Activated CD8-positive, alpha-beta memory T cell treated with anti-CD3 and anti-CD28 coated beads for 24 hours (primary cell): ENCODE data around the gene DOCK9.

Experiments used
- DNase-seq: peaks from one replicate; pipeline ENCODE4 v3.0.0-alpha.2; 2020

Gene DOCK9

DNA sequence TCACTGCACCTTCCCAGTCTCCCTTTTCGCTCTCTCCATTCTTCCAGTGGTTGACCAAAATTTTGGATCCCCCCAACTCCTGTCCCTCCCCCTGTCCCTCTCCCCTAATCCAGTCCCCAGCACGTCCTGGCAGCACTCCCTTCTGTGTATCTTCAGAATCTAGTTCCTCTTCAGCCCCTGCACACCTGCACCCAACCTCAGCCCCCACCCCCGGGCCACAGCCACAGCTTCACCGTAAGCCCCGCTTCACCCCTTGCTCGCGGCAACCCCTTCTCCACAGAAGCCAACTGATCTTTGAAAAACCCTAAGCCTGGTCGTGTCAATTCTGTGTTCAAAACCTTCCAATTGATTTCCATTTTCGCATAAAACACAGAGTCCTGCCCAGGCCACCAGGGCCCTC lies 189.9 kb downstream of the DOCK9 start:
- no peak for DNase-seq

GRCh38 chr13:98787173-98787572 lies 190.7 kb downstream of the DOCK9 start:
- DNase-seq = no peak

GRCh38 chr13:98786023-98786422 lies 191.8 kb downstream of the DOCK9 start:
- no peak for DNase-seq

GRCh38 chr13:98785405-98785804 lies 192.5 kb downstream of the DOCK9 start:
- no peak for DNase-seq

- DNase-seq = no peak
Observed at GRCh38 chr13:98784666-98785065, 193.2 kb downstream of the DOCK9 start.

DNA sequence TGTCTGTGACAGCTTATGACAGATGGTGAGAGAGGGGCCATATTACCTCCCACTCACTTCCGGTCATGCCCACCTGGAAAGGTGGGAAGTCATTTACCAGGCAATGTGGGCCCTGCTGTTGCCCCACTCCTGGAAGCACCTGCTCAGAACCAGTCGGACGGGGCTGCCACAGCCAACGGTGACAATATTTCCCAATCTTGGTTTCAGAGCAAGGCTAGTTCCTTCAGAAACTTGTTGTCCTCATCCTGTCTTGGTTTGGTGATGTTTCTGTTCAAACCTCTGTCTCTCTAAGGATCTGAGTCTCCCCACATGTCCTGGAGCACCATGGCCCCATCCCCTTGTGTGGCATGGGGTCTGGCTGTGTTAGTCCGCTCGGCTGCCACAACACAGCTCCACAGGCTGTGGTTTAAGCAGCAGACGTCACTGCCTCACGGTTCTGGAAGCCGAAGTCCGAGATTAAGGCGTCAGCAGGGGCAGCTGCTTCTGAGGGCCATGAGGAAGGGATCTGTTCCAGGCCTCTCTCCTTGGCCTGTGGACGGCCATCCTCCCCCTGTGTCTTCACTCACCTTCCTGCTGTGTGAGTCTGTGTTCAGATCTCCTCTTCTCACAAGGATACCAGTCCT lies 193.9 kb downstream of the DOCK9 start:
- no peak for DNase-seq

- DNase-seq = no peak
Observed at GRCh38 chr13:98782654-98783053, 195.2 kb downstream of the DOCK9 start.

DNA sequence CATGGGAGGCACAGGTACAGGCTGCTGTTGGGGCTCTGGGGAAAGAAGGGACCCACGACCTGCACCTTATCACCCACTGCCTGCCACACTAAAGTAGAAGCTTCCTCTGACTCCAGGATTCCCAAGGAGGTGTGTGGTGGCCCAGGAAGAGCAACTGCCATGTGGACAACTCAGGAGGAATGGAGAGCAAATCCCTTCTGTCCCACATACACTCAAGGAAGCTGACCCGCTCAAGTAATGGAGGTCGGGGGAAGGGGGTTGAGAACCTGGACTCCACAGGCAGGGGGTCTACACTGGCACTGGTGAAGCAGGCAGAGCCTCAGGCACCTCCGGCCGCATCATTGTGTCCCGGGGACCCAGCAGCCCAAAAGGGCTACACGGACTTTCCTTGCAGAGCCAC lies 196.0 kb downstream of the DOCK9 start:
- DNase-seq = no peak

DNA sequence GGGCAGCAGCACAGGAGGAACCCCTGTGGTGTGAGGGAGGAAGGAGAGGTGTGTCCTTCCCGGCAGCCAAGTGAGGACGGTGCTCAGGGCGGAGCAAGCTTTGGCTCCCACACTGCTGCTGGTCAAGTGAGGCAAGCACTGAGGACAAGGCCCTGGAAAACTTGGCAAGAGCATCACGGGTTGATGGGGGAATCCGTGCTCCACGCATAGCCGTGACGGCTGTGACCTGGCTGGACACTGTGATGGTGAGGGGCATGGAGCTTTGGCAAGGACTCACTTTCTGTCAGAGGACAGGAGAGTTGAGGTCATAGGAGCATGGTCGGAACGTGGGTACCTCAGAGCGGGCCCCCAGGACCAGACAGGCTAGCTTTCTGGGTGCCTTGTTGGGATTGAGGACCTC lies 196.4 kb downstream of the DOCK9 start:
- DNase-seq = no peak

GRCh38 chr13:98781045-98781444 lies 196.8 kb downstream of the DOCK9 start:
- no peak for DNase-seq

DNA sequence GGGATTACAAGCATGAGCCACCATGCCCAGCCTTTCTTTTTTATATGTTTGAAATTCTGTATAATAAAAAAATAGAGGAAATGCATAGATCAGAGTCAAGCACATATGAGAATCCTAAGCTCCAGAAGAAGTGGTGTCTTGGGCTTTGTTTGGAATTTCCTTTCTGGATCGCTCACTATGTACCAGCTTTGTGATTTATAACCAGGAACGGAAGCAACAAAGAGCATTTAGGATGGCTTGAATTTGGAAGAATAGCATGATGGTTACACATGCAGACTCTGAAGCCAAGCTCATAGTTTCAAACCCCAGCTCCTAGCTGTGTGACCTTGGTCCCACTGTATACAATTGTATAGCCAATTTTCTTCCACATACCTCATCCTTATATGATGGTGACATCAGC lies 197.4 kb downstream of the DOCK9 start:
- DNase-seq = no peak

- DNase-seq = no peak
Observed at GRCh38 chr13:98779695-98780094, 198.2 kb downstream of the DOCK9 start.

- DNase-seq = no peak
Observed at GRCh38 chr13:98778749-98779148, 199.1 kb downstream of the DOCK9 start.

GRCh38 chr13:98776644-98777043 lies 201.2 kb downstream of the DOCK9 start:
- no peak for DNase-seq

- DNase-seq = no peak
Observed at GRCh38 chr13:98775844-98776598, 201.8 kb downstream of the DOCK9 start.

GRCh38 chr13:98775386-98775785 lies 202.5 kb downstream of the DOCK9 start:
- no peak for DNase-seq

DNA sequence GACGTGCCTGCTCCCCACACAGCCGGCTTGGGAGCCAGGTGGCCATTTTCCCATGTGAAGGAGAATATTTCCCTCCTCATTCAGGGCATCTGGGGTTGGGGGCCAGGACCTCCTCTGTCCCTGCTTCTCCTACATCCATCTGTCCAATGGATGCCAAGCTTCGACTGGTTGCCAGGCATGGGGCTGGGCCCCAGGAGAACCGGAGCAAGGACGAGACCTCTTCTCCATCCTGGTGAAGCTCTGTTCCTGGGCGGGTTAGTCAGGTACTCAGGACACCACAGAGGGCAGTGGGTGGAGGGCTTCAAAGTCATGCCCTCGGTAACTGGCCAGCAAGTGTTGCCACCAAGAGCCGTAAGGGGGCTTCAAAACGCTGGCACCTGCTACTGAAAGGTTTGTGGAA lies 203.1 kb downstream of the DOCK9 start:
- DNase-seq = no peak

- no peak for DNase-seq
Observed at GRCh38 chr13:98773921-98774320, 203.9 kb downstream of the DOCK9 start.

DNA sequence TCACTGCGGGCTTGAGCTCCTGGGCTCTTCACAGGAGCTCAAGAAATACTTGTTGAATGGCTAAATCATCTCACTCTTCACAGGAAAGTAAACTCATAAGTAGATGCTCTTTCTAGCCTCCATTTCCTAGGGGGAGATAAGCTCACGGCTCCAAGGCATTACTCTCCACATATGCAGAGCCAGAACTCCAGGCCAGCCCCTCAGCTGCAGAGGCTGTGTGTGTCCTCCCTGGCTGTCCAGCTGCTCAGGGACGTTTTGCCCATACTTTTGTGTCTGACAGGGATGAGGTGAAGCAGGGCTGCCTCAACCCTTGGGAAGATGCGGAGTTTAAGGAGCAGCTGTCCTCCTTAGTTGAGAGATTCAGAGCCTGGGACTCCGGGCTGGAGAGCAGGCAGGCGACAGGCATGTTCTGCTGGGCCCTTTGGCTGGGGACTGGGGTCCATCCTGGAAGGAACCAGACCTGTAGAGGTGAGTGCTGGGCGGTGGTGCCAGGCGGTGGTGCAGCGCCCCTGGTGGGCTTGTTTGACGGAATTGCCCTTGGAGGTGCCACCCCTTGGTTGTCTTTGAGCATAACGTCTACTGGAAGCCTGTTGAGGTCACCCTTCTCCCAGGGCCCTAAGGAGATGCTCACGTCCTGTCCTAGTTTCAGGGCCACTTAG lies 204.9 kb downstream of the DOCK9 start:
- DNase-seq = no peak

GRCh38 chr13:98771838-98772611 lies 205.8 kb downstream of the DOCK9 start:
- no peak for DNase-seq

- no peak for DNase-seq
Observed at GRCh38 chr13:98769736-98770135, 208.1 kb downstream of the DOCK9 start.

GRCh38 chr13:98768522-98768921 lies 209.3 kb downstream of the DOCK9 start:
- no peak for DNase-seq

DNA sequence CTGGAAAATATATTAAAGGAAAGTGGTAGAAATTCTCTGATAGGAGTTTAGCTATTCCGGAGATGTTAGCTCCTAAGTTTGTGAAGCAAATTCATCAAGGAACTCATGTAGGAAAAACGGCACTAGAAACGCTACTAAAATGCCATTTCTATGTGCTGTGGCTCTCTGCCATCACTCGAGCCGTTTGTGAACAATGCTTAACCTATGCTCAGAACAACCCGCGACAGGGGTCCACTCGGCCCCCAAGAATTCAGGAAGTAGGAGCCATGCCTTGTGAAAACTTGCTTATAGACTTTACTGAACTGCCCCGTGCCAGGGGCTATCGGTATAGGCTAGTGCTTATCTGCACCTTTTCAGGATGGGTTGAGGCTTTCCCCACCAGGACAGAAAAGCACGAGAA lies 211.2 kb downstream of the DOCK9 start:
- DNase-seq = no peak
